Renal cortex interstitium (tissue), 11 donors: ENCODE data around the gene TBX21. TPM values are rescaled to one million over a fixed set of nuclear protein-coding genes. Genes with fewer than 3 reads are reported as not detected.
A peak's percentile ranks its signal among the peaks of the same experiment; 100 is the strongest.
"Not testable (repeated sequence)": the region's sequence is repeated elsewhere in the genome, so short reads cannot be mapped to it uniquely, and the experiment has no call there.

ENCODE experiments used
- DNase-seq, 11 donors: peaks; one replicate each; pipeline ENCODE4 v3.0.0-alpha.2; 2013; ENCODE audit warnings: low read depth in 9 of 11, low spot score in 4 of 11; ENCODE audit errors: extremely low read depth in 1 of 11
- polyA plus RNA-seq, 3 donors: library from polyadenylated mRNA; unstranded; fragments of 120-200 nt; gene quantifications; one replicate each; pipeline ENCODE4 v1.2.1, GENCODE V29; 2013; ENCODE audit not compliant: insufficient read length in 3 of 3

The TBX21 gene
- polyA plus RNA-seq, 3 donors: 0.07 to 0.20 (median 0.12) TPM

GRCh38 chr17:47726796-47727703 is 6.0 kb upstream of the TBX21 start:
- no peak for DNase-seq

GRCh38 chr17:47727704-47728036 is 5.4 kb upstream of the TBX21 start:
- DNase-seq: no peak

GRCh38 chr17:47728214-47728877 is 4.7 kb upstream of the TBX21 start:
- no peak for DNase-seq

GRCh38 chr17:47729476-47729875 is 3.6 kb upstream of the TBX21 start:
- no peak for DNase-seq

GRCh38 chr17:47730681-47731080 is 2.4 kb upstream of the TBX21 start:
- no peak for DNase-seq

GRCh38 chr17:47731396-47731795 is 1.6 kb upstream of the TBX21 start:
- no peak for DNase-seq

- no peak for DNase-seq
These were observed 513 bp upstream of the TBX21 start for GRCh38 chr17:47732399-47733046.

GRCh38 chr17:47733674-47734410 is 806 bp downstream of the TBX21 start:
- DNase-seq: no peak

- DNase-seq: no peak
These were observed 2.1 kb downstream of the TBX21 start for GRCh38 chr17:47735139-47735464.

- DNase-seq: no peak
These were observed 2.5 kb downstream of the TBX21 start for GRCh38 chr17:47735536-47736011.

GRCh38 chr17:47736501-47737495 is 3.8 kb downstream of the TBX21 start:
- no peak for DNase-seq

- no peak for DNase-seq
These were observed 5.1 kb downstream of the TBX21 start for GRCh38 chr17:47738178-47738577.

- DNase-seq: no peak
These were observed 6.1 kb downstream of the TBX21 start for GRCh38 chr17:47739150-47739549.

GRCh38 chr17:47739945-47740344 is 6.9 kb downstream of the TBX21 start:
- DNase-seq: not testable (repeated sequence)

- no peak for DNase-seq
These were observed 8.2 kb downstream of the TBX21 start for GRCh38 chr17:47741109-47741792.

- DNase-seq: no peak
These were observed 8.7 kb downstream of the TBX21 start for GRCh38 chr17:47741793-47742145.

GRCh38 chr17:47742319-47743181 is 9.5 kb downstream of the TBX21 start:
- DNase-seq: peak in 1 of 11 donors; percentile 36
